HepG2 (cell line): ENCODE measurements around the gene AKT2. TPM values are rescaled to one million over a fixed set of nuclear protein-coding genes. Genes with fewer than 3 reads are reported as not detected.

Experiments used
- ATAC-seq: fragments of 200-7000 bp; cut with Tn5 transposase; 3 replicates; pipeline ENCODE4 v1.9.1; 2020; ENCODE audit warnings: mild to moderate bottlenecking, moderate library complexity
- BruUV-seq: library from RNA; stranded (reverse); fragments of 400-500 nt; replicated peaks from 2 replicates; lab custom pipeline; 2021; lab: Mats Ljungman, UMichigan
- CTCF ChIA-PET: fragments of 300-600 bp; formaldehyde crosslinking; extraction: SDS; loops from one replicate; lab custom pipeline; 2021; ENCODE audit warnings: low total read pairs, inconsistent platforms, low intra/inter-chr PET ratio; lab: Yijun Ruan, JAX
- POLR2A ChIA-PET: fragments of 350-600 bp; sonication (Branson Sonifier 250); formaldehyde crosslinking; loops from one replicate; lab custom pipeline; 2020; ENCODE audit warnings: antibody characterized with exemption, inconsistent platforms; lab: Yijun Ruan, JAX
- DNase-seq: peaks from one replicate; pipeline ENCODE4 v3.0.0-alpha.2; 2015; ENCODE audit warnings: low spot score
- FAIRE-seq: peaks from 3 replicates; lab custom pipeline; 2011; peaks lifted over from hg19 to GRCh38; lab: Jason Lieb, UNC
- H2AFZ ChIP-seq: one replicate; pipeline ENCODE4 v1.6.1; 2011; ENCODE audit warnings: low read length, inconsistent platforms
- H3K27ac ChIP-seq: fragments of 300-600 bp; 3 replicates; pipeline ENCODE4 v1.8.0; 2011; ENCODE audit warnings: mixed run types, mild to moderate bottlenecking, mixed read lengths, low read length, inconsistent platforms; ENCODE audit not compliant: insufficient read depth; ENCODE audit errors: extremely low read length
- H3K27me3 ChIP-seq, 2 experiments: fragments of 200-600 bp in 1 of 2; 2 replicates in 1 of 2; 3 replicates in 1 of 2; pipeline versions ENCODE4 v1.6.0 to v1.8.0; 2011; ENCODE audit warnings: low read length in 2 of 2, mild to moderate bottlenecking in 2 of 2, moderate library complexity in 2 of 2, inconsistent platforms in 1 of 2; ENCODE audit not compliant: insufficient read depth in 2 of 2, control insufficient read depth in 1 of 2
- H3K36me3 ChIP-seq, 2 experiments: fragments of 200-600 bp in 1 of 2; replicated peaks in 1 of 2; 2 replicates in 1 of 2; 3 replicates in 1 of 2; pipeline versions ENCODE4 v1.5.1 to v1.8.0; 2011; ENCODE audit warnings: low read length in 2 of 2, inconsistent platforms in 1 of 2; ENCODE audit not compliant: insufficient read depth in 2 of 2, control insufficient read depth in 1 of 2
- H3K4me1 ChIP-seq: 2 replicates; pipeline ENCODE4 v1.5.1; 2012; ENCODE audit warnings: low read length, inconsistent platforms; ENCODE audit not compliant: insufficient read depth
- H3K4me2 ChIP-seq: 2 replicates; pipeline ENCODE4 v1.6.0; 2011; ENCODE audit warnings: low read depth, low read length, inconsistent platforms
- H3K4me3 ChIP-seq, 3 experiments: fragments of 200-600 bp in 1 of 3; sonication (generic), shearing (Covaris generic) in 1 of 3; replicated peaks in 1 of 3; 2 replicates each; pipeline ENCODE4 v1.5.1; 2011 to 2016; ENCODE audit warnings: low read length in 3 of 3, inconsistent platforms in 2 of 3, low read depth in 2 of 3, mild to moderate bottlenecking in 2 of 3, control low read depth in 1 of 3, mixed read lengths in 1 of 3; ENCODE audit not compliant: insufficient read depth in 1 of 3
- H3K79me2 ChIP-seq: one replicate; pipeline ENCODE4 v1.6.1; 2011; ENCODE audit warnings: low read length, inconsistent platforms; ENCODE audit not compliant: insufficient read depth
- H3K9ac ChIP-seq: 2 replicates; pipeline ENCODE4 v1.6.0; 2011; ENCODE audit warnings: mild to moderate bottlenecking, low read depth, low read length, inconsistent platforms; ENCODE audit not compliant: insufficient read depth
- H3K9me3 ChIP-seq: 2 replicates; pipeline ENCODE4 v1.5.1; 2012; ENCODE audit warnings: mild to moderate bottlenecking, low read length
- H4K20me1 ChIP-seq: 2 replicates; pipeline ENCODE4 v1.6.0; 2011; ENCODE audit warnings: inconsistent platforms, mild to moderate bottlenecking, low read length, moderate library complexity; ENCODE audit not compliant: insufficient read depth
- FOXK1 ChIP-seq: sonication (generic); formaldehyde crosslinking; IDR thresholded peaks from 2 replicates; pipeline ENCODE4 v1.4.0; 2020; ENCODE audit warnings: low read depth, missing genetic modification reagents, borderline replicate concordance
- HINFP ChIP-seq: sonication (generic); formaldehyde crosslinking; IDR thresholded peaks from 2 replicates; pipeline ENCODE4 v1.4.0; 2020; ENCODE audit warnings: low read depth, mild to moderate bottlenecking, missing genetic modification reagents
- WGBS: methylation state at CpG from one replicate; pipeline ENCODE4 v1.1.6; 2017; ENCODE audit warnings: low lambda C conversion rate; 5-methylcytosine and 5-hydroxymethylcytosine counted together
- in situ Hi-C: cut with HindIII; loops from 2 replicates; pipeline ENCODE4 v1.10.0; 2017; ENCODE audit warnings: low pct_unique_long_range_greater_than_20kb; ENCODE audit not compliant: extremely low pct_ligation_motif_present
- intact Hi-C: fragments of 100-400 bp; cut with micrococcal nuclease; formaldehyde crosslinking; loops from one replicate; pipeline ENCODE4 v1.10.0; 2022; ENCODE audit not compliant: unreplicated experiment
- polyA plus RNA-seq, 8 experiments: library from polyadenylated mRNA; depleted of rRNA in 3 of 8; stranded (reverse) in 7 of 8; unstranded in 1 of 8; fragments of >200 nt; fragmentation: Illumina TruSeq in 4 of 8; extraction: Trizol in 4 of 8; gene quantifications; 2 replicates each; pipeline versions ENCODE4 v1.2.1 to v1.2.3, GENCODE V29; 2011 to 2016; ENCODE audit warnings: low read depth in 4 of 8, missing spikeins in 1 of 8, mixed read lengths in 1 of 8; ENCODE audit not compliant: insufficient read depth in 1 of 8
- total RNA-seq, 5 experiments: library from RNA; depleted of rRNA; stranded (reverse); fragments of >200 nt; fragmentation: Illumina TruSeq; extraction: Trizol; gene quantifications; 2 replicates each; pipeline ENCODE4 v1.2.3, GENCODE V29; 2016; ENCODE audit warnings: low read depth in 1 of 5
- TF ChIP-seq, protein P1 (sequence below): sonication (generic); formaldehyde crosslinking; IDR thresholded peaks from 2 replicates; pipeline ENCODE4 v1.8.1; 2023; ENCODE audit warnings: mild to moderate bottlenecking, moderate library complexity, missing genetic modification reagents
- TF ChIP-seq, protein P2 (sequence below): sonication (generic); formaldehyde crosslinking; IDR thresholded peaks from 2 replicates; pipeline ENCODE4 v1.5.1; 2020; ENCODE audit warnings: missing genetic modification reagents, mild to moderate bottlenecking, borderline replicate concordance
- TF ChIP-seq, protein P3 (sequence below): IDR thresholded peaks from 2 replicates; pipeline ENCODE4 v1.6.1; 2016; ENCODE audit warnings: missing compliant biosample characterization, missing genetic modification reagents, borderline replicate concordance

The AKT2 gene
- total and polyA plus RNA-seq, 2 of the 13 experiments (the other 11 are each of a cell fraction or from before 2014, with no cell fraction given), result 82.1 to 173 TPM

- no TSS peak for BruUV-seq
- ChIA-PET CTCF (no interaction called here), POLR2A (no interaction called here)
- H3K79me2 ChIP-seq, result no peaks in the 10 kb centered on the region
- no peak overlapping the region for H2AFZ ChIP-seq
- H3K9ac ChIP-seq, result no peak overlapping the region
- H3K4me2 ChIP-seq, result no peak overlapping the region
- no peaks in the 10 kb centered on the region for H3K27me3 ChIP-seq
- FAIRE-seq (no peak), DNase-seq (no peak), ATAC-seq (no peak)
- intact Hi-C loops, result loop anchor here (5.0 to 10.0 kb wide), 2 partner anchors 83 to 215 kb away; partner anchors contain the start of gene HIPK4
- no peaks in the 10 kb centered on the region for H4K20me1 ChIP-seq
- in situ Hi-C loops, result no loop called here
- H3K4me3 ChIP-seq, result no peak overlapping the region
- H3K9me3 ChIP-seq, result no peaks in the 10 kb centered on the region
- no peak overlapping the region for H3K27ac ChIP-seq
- WGBS, result 61% methylated on average over 1 of the region's 1 CpG
- H3K4me1 ChIP-seq, result peaks cover 10% of the 10 kb centered on the region
- no peaks in the 10 kb centered on the region for H3K36me3 ChIP-seq
- TF ChIP-seq, protein P1, sequence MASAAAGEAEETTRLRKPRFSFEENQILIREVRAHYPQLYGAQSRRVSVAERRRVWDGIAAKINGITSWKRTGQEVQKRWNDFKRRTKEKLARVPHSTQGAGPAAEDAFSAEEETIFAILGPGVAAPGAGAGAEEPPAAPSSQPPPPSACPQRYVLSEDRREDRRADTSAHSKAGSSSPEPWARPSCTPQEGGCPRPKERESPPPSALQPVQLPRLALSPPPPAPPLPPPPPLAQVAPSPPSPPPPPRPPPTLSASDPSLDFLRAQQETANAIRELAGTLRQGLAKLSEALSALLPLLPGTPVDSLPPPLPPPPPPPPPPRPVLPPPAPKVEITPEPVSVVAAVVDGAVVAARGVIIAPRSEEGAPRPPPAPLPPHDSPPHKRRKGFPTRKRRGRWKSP (CRISPR knock-in tag), result no peak
- TF ChIP-seq HINFP (CRISPR knock-in tag) (no peak), FOXK1 (CRISPR knock-in tag) (no peak)
- TF ChIP-seq, protein P2, sequence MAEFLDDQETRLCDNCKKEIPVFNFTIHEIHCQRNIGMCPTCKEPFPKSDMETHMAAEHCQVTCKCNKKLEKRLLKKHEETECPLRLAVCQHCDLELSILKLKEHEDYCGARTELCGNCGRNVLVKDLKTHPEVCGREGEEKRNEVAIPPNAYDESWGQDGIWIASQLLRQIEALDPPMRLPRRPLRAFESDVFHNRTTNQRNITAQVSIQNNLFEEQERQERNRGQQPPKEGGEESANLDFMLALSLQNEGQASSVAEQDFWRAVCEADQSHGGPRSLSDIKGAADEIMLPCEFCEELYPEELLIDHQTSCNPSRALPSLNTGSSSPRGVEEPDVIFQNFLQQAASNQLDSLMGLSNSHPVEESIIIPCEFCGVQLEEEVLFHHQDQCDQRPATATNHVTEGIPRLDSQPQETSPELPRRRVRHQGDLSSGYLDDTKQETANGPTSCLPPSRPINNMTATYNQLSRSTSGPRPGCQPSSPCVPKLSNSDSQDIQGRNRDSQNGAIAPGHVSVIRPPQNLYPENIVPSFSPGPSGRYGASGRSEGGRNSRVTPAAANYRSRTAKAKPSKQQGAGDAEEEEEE, result no peak
- TF ChIP-seq, protein P3, sequence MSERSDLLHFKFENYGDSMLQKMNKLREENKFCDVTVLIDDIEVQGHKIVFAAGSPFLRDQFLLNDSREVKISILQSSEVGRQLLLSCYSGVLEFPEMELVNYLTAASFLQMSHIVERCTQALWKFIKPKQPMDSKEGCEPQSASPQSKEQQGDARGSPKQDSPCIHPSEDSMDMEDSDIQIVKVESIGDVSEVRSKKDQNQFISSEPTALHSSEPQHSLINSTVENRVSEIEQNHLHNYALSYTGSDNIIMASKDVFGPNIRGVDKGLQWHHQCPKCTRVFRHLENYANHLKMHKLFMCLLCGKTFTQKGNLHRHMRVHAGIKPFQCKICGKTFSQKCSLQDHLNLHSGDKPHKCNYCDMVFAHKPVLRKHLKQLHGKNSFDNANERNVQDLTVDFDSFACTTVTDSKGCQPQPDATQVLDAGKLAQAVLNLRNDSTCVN, result no peak
Measured at GRCh38 chr19:40309666-40310065, 24.5 kb upstream of the AKT2 start.
